ENCODE data around the gene LORICRIN.

LORICRIN gene

GRCh38 chr1:153259387-153259786, at the start of gene LORICRIN:
Gene LORICRIN, plus strand, starts transcription at chr1:153259687. Its CDS starts 1,263 bp downstream, at chr1:153260950.
- no peak for DNase-seq (ENCODE audit: low spot score)

GRCh38 chr1:153210206-153210605, 49.3 kb upstream of the LORICRIN start:
- no peak for DNase-seq (ENCODE audit: low spot score)

- no peak for DNase-seq (ENCODE audit: low spot score)
Measured at GRCh38 chr1:153212201-153212600, 47.3 kb upstream of the LORICRIN start.

GRCh38 chr1:153213519-153213918, 46.0 kb upstream of the LORICRIN start:
- DNase-seq (ENCODE audit: low spot score) = no peak

- DNase-seq (ENCODE audit: low spot score) = no peak
Measured at GRCh38 chr1:153217212-153217611, 42.3 kb upstream of the LORICRIN start, which contains the start of gene PRR9. Gene PRR9, plus strand, starts transcription at chr1:153217584. Its CDS starts 561 bp downstream, at chr1:153218145.

GRCh38 chr1:153217744-153218416, 41.6 kb upstream of the LORICRIN start:
- no peak for DNase-seq (ENCODE audit: low spot score)

- DNase-seq (ENCODE audit: low spot score) = no peak
Measured at GRCh38 chr1:153220606-153221303, 38.7 kb upstream of the LORICRIN start.

- DNase-seq (ENCODE audit: low spot score) = peak; percentile 54
Measured at GRCh38 chr1:153223040-153223891, 36.2 kb upstream of the LORICRIN start.

GRCh38 chr1:153227810-153228209, 31.7 kb upstream of the LORICRIN start:
- no peak for DNase-seq (ENCODE audit: low spot score)

GRCh38 chr1:153228491-153228890, 31.0 kb upstream of the LORICRIN start:
- no peak for DNase-seq (ENCODE audit: low spot score)

- peak; percentile 58 for DNase-seq (ENCODE audit: low spot score)
Measured at GRCh38 chr1:153229076-153229829, 30.2 kb upstream of the LORICRIN start.

- DNase-seq (ENCODE audit: low spot score) = no peak
Measured at GRCh38 chr1:153231363-153231762, 28.1 kb upstream of the LORICRIN start.

GRCh38 chr1:153231785-153232184, 27.7 kb upstream of the LORICRIN start:
- no peak for DNase-seq (ENCODE audit: low spot score)

GRCh38 chr1:153232553-153232952, 26.9 kb upstream of the LORICRIN start:
- no peak for DNase-seq (ENCODE audit: low spot score)

- DNase-seq (ENCODE audit: low spot score) = no peak
Measured at GRCh38 chr1:153233448-153233847, 26.0 kb upstream of the LORICRIN start.

- DNase-seq (ENCODE audit: low spot score) = peak; percentile 39
Measured at GRCh38 chr1:153238527-153238926, 21.0 kb upstream of the LORICRIN start.

- no peak for DNase-seq (ENCODE audit: low spot score)
Measured at GRCh38 chr1:153242160-153242559, 17.3 kb upstream of the LORICRIN start.

GRCh38 chr1:153245466-153245865, 14.0 kb upstream of the LORICRIN start:
- no peak for DNase-seq (ENCODE audit: low spot score)

GRCh38 chr1:153246018-153246417, 13.5 kb upstream of the LORICRIN start:
- no peak for DNase-seq (ENCODE audit: low spot score)

GRCh38 chr1:153246825-153247224, 12.7 kb upstream of the LORICRIN start:
- no peak for DNase-seq (ENCODE audit: low spot score)

GRCh38 chr1:153248176-153248879, 11.2 kb upstream of the LORICRIN start:
- no peak for DNase-seq (ENCODE audit: low spot score)
